ENCODE measurements around the gene LUZP1. TPM values are rescaled to one million over a fixed set of nuclear protein-coding genes. Genes with fewer than 3 reads are reported as not detected.

Gene LUZP1
- total RNA-seq, 1 experiment from 2014 or later = 40.2 TPM

- in situ Hi-C loops (cut with HindIII; ENCODE audit: low pct_unique_long_range_greater_than_20kb, low sequenced_read_pairs) = loop anchor here (25.0 kb wide), 1 partner anchor 108 kb away; no protein-coding TSS in a partner anchor
- DNase-seq (ENCODE audit: low read depth, low spot score) = no peak
Measured at GRCh38 chr1:23079025-23079424, 89.6 kb downstream of the LUZP1 start.

GRCh38 chr1:23074012-23074411 lies 94.6 kb downstream of the LUZP1 start:
- ChIA-PET CTCF (no interaction called here), POLR2A (no interaction called here)
- Histone ChIP-seq H3K36me3 (ENCODE audit: control insufficient read depth, insufficient read depth, low read length) (peaks cover 26% of the 10 kb centered on the region), H3K4me1 (ENCODE audit: control insufficient read depth, insufficient read depth, low read length) (no peaks in the 10 kb centered on the region), H3K4me3 (ENCODE audit: low read depth in 2 of 2, low read length in 2 of 2) (no peak overlapping the region), H3K9me3 (ENCODE audit: control insufficient read depth, insufficient read depth, low read depth, low read length) (no peaks in the 10 kb centered on the region), H3K27ac (ENCODE audit: low read length) (no peak overlapping the region), H3K27me3 (ENCODE audit: control insufficient read depth, insufficient read depth, low read length) (no peaks in the 10 kb centered on the region)
- no TSS peak for BruUV-seq (replicated peaks)
- DNase-seq (ENCODE audit: low read depth, low spot score) = no peak
- intact Hi-C loops (cut with micrococcal nuclease; ENCODE audit: unreplicated experiment) (no loop called here), in situ Hi-C loops (cut with HindIII; ENCODE audit: low pct_unique_long_range_greater_than_20kb, low sequenced_read_pairs) (no loop called here)
- TF ChIP-seq TCF7L2 (IDR thresholded peaks at IDR 0.05; ENCODE audit: low read depth, low read length) = no peak
- TF ChIP-seq REST (IDR thresholded peaks at IDR 0.05; ENCODE audit: insufficient read depth in 1 of 2, low read depth in 2 of 2, low read length in 1 of 2) = no peak
- no peak for TF ChIP-seq SIN3A (IDR thresholded peaks at IDR 0.05; ENCODE audit: borderline replicate concordance, insufficient read depth, low read depth, low read length)
- no peak for TF ChIP-seq CTCF (IDR thresholded peaks at IDR 0.05)
- TF ChIP-seq POLR2AphosphoS5 (IDR thresholded peaks at IDR 0.05; ENCODE audit: low read depth, low read length) = no peak
- no peak for ATAC-seq

More at GRCh38 chr1:23079025-23079424, 89.6 kb downstream of the LUZP1 start:
- no peaks in the 10 kb centered on the region for H3K9me3 ChIP-seq (ENCODE audit: control insufficient read depth, insufficient read depth, low read depth, low read length)
- no peak overlapping the region for H3K4me3 ChIP-seq (ENCODE audit: low read depth in 2 of 2, low read length in 2 of 2)
- H3K27ac ChIP-seq (ENCODE audit: low read length) = no peak overlapping the region
- ChIA-PET POLR2A (no interaction called here), CTCF (no interaction called here)
- H3K36me3 ChIP-seq (ENCODE audit: control insufficient read depth, insufficient read depth, low read length) = peaks cover 21% of the 10 kb centered on the region
- no peak for ATAC-seq
- BruUV-seq (replicated peaks) = no TSS peak
- no peaks in the 10 kb centered on the region for H3K27me3 ChIP-seq (ENCODE audit: control insufficient read depth, insufficient read depth, low read length)
- no peaks in the 10 kb centered on the region for H3K4me1 ChIP-seq (ENCODE audit: control insufficient read depth, insufficient read depth, low read length)
- TF ChIP-seq TCF7L2 (IDR thresholded peaks at IDR 0.05; ENCODE audit: low read depth, low read length) = no peak
- TF ChIP-seq CTCF (IDR thresholded peaks at IDR 0.05) = no peak
- no peak for TF ChIP-seq SIN3A (IDR thresholded peaks at IDR 0.05; ENCODE audit: borderline replicate concordance, insufficient read depth, low read depth, low read length)
- no peak for TF ChIP-seq REST (IDR thresholded peaks at IDR 0.05; ENCODE audit: insufficient read depth in 1 of 2, low read depth in 2 of 2, low read length in 1 of 2)
- TF ChIP-seq POLR2AphosphoS5 (IDR thresholded peaks at IDR 0.05; ENCODE audit: low read depth, low read length) = no peak
- intact Hi-C loops (cut with micrococcal nuclease; ENCODE audit: unreplicated experiment) = no loop called here

Data from Panc1 (cell line).